ENCODE data around the gene KLRC1. TPM values are rescaled to one million over a fixed set of nuclear protein-coding genes. Genes with fewer than 3 reads are reported as not detected.
"Not testable (repeated sequence)": the region's sequence is repeated elsewhere in the genome, so short reads cannot be mapped to it uniquely, and the experiment has no call there.

KLRC1 gene
- polyA plus RNA-seq, 12 donors = 0.21 to 1.1 (median 0.51) TPM; not detected in 2

DNA sequence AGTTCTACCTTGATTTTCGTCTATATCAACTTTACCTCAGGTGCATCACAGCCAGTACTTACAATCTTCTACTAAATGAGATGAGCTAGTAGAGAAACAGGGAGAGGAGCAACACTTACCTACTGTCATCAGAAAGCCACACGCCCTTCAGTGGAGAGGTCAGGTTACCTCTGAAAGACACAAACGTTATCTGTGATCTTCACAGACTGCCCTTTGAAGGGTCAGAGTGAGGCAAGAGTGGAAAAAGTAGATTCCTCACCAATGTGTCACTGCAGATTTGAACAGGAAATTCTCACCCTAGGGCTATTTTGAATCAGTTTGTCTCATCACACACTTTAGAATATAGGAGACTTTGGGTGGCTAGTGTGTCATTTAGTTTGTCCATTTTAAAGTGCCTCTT, 31.0 kb downstream of the KLRC1 start:
- DNase-seq = not testable (repeated sequence)

DNA sequence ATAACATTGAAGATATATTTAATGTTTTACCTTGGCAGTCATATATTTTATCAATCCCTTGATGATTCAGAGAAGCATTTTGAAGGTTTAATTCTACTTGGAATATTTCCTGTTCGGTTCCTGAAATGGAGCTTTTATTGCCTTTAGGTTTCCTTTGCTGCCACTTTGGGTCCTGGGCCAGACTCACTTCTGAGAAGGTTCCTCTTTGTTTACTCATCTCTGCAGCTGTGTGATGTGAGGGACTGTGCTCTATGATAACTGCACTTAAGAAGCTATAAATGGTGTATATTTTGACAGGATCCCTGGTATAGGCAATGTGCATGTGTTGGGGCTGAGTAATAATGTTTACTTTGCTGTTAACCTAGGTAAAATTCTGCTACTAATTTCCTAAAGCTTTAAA, 32.8 kb downstream of the KLRC1 start, which contains the start of gene KLRC3:
Gene KLRC3 (minus strand): TSS at position 262 of the 400 bp plus-strand sequence. CDS start 45 bp downstream, at position 217.
- DNase-seq = not testable (repeated sequence)

DNA sequence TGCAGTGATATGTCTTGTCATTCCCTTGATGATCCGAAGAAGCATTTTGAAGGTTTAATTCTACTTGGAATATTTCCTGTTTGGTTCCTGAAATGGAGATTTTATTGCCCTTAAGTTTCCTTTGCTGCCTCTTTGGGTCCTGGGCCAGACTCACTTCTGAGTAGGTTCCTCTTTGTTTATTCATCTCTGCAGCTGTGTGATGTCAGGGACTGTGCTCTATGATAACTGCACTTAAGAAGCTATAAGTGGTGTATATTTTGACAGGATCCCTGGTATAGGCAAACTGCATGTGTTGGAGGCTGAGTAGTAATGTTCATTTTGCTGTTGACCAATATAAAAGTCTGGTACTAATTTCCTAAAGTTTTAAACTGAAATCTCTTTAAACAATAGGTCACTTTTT, 43.8 kb downstream of the KLRC1 start, which contains the start of gene KLRC4:
Gene KLRC4 (minus strand): TSS at position 366 of the 400 bp plus-strand sequence. CDS start 182 bp downstream, at position 184.
- DNase-seq = no peak

DNA sequence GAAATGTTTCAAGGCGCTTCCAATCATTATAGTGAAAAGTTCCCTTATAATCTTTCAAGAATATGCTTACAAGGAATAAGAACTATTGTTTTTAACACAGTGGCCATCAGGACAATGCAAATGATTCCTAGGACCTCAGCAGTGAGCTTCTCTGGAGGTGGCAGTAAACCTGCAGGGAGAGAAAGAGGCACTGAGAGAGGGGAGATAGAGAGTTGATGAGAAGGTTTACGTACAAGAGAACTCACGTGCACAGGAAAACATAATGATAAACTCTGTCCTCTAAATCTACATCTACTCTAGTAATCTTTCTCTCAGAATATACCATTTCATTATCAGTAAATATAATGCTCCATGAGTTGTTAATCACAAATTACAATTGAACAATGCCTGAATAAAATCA, 44.3 kb downstream of the KLRC1 start:
- no peak for DNase-seq

DNA sequence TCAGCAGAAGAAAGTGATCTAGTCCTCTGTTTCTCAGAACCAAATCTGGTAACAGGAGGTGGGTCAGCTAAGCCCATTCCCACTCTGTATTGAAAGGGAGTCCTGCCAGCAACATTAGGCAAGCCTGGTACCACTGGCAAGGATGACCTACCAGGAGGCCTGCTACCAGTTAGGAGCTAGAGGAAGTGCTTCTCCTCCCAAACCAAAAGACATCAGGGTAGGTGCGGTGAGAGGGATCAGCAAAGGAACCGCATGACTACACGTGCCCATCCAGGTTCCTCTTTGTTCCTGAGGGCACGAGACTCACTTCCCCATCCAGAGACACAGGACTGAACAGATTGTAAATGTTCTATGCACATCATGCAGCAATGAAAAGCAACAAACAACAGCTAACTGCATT, 46.5 kb downstream of the KLRC1 start:
- DNase-seq = no peak

DNA sequence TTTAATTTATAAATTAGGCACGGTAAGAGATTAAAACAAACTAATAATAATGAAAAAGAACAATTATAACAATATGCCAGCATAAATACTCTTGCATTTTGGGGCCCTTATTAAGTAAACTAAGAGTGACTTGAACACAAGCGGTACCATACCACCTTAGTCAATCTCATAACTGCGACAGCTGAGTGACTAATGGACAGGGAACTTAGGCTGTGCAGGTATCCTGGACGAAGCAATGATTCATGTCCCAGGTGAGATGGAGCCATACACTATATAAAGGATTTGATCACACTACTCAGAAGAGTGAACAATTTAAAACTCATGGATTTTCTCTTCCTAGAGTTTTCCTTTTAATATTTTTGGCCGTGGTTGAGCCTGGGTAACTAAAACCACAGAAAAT, 47.9 kb downstream of the KLRC1 start:
- DNase-seq = no peak

DNA sequence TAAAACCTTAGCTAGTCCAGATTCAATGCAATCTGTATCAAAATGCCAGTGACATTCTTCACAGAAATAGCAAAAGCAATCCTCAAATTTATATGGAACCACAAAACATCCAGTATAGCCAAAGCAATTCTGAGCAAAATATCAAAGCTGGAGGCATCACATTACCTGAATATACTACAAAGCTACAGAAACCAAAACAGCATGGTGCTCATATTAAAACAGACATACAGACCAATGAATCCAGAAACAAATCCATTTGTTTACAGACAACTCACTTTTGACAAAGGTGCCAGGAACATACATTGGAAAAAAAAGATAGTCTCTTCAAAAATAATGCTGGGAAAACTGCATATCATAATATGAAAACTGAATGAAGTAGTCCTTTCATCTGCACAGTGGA, 48.4 kb downstream of the KLRC1 start:
- DNase-seq = no peak

DNA sequence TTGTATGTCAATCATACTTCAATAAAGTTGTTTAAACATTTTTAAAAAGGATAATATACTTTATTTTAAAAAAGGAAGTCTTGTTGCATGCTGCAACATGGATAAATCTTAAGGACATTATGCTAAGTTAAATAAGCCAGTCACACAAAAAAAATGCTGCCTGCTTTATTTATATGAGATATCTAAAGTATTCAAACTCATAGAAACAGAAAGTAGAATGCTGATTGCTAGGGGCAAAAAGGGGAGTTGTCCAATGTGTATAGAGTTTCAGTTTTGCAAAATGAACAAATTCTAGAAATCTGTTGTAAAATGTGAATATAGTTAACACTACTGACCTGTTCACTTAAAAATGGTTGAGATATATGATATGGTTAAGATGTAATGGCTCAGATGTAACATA, 52.3 kb downstream of the KLRC1 start:
- DNase-seq = no peak

DNA sequence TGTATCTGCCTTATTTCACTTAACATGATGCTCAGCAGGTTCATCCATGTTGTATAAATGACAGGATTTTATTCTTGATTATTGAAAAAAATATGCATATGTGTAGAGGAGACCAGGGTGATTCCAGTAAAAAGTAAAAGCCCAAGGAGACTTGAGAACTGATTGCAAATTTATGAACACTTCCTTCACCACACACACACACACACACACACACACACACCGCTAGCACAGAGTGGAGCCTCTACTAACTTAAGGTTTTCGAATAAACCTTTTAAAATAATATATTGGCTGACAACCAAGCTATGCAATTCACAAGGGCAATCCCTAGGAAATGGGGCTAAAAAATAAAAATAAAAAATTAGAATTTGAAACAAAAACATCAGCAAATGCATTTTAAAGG, 55.0 kb downstream of the KLRC1 start:
- no peak for DNase-seq

DNA sequence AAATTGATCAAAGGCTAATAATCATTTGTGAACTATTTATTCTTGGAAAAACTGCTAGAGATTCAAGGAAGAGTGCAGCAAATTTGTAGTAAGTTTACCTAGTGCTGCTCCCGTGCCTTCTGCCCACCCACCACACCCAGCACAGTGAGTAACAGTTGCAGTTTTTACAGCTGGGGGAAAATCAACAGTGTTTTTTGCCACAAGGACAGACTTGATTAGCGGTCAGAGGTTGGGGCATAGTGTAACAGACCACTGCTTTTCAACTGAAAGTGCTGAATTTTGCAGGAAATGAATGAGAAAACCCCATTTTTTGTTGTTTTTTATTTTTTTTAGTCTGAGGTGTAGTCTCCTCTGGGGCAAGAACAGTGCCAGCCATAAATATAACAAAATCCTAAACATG, 55.9 kb downstream of the KLRC1 start:
- DNase-seq = no peak

DNA sequence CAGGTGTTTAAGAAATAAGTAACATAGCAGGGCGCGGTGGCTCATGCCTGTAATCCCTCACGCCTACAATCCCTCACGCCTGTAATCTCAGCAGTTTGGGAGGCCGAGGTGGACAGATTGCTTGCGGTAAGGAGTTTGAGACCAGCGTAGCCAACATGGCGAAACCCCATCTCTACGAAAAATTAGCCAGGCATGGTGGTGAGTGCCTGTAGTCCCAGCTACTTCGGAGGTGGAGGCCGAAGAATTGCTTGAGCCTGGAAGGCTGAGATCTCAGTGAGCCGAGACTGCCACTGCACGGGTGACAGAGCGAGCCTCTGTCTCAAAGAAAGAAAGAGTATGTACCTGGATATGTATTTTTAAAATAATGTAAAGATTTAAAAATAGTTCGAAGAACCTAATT, 57.0 kb downstream of the KLRC1 start:
- DNase-seq = not testable (repeated sequence)

Other genes starting within 250 kb of the KLRC1 start
- gene GABARAPL1, start 240.5 kb downstream of the KLRC1 start, polyA plus RNA-seq (ENCODE audit: insufficient read length in 12 of 12) = 10 to 100 TPM in 11 of 12 donors, not detected in 1; 21.2 to 63.3 (median 25.2) TPM
- gene KLRD1, start 145.5 kb downstream of the KLRC1 start, polyA plus RNA-seq (ENCODE audit: insufficient read length in 12 of 12) = 1 to 10 TPM in 3 of 12 donors, under 1 TPM in 7, not detected in 2; 0.16 to 1.6 (median 0.72) TPM
- gene KLRK1, start 63.3 kb downstream of the KLRC1 start, polyA plus RNA-seq (ENCODE audit: insufficient read length in 12 of 12) = 1 to 10 TPM in 3 of 12 donors, under 1 TPM in 7, not detected in 2; 0.15 to 2.6 (median 0.61) TPM
- gene KLRC4, start 43.6 kb downstream of the KLRC1 start, polyA plus RNA-seq (ENCODE audit: insufficient read length in 12 of 12) = under 1 TPM in 5 of 12 donors, not detected in 7; 0.22 to 0.64 (median 0.32) TPM
- under 1 TPM in 5 of 12 donors, not detected in 7; 0.26 to 0.73 (median 0.39) TPM for gene KLRC3, start 32.8 kb downstream of the KLRC1 start, polyA plus RNA-seq (ENCODE audit: insufficient read length in 12 of 12)
- gene KLRC2, start 17.4 kb downstream of the KLRC1 start, polyA plus RNA-seq (ENCODE audit: insufficient read length in 12 of 12) = under 1 TPM in 5 of 12 donors, not detected in 7; 0.20 to 0.67 (median 0.58) TPM
- gene EIF2S3B, start 52.5 kb upstream of the KLRC1 start, polyA plus RNA-seq (ENCODE audit: insufficient read length in 12 of 12) = 10 to 100 TPM in 1 of 12 donors, 1 to 10 TPM in 5, under 1 TPM in 5, not detected in 1; 0.40 to 19.9 (median 1.1) TPM
- 10 to 100 TPM in 10 of 12 donors, not detected in 2; 19.7 to 37.6 (median 31.7) TPM for gene MAGOHB, start 160.2 kb upstream of the KLRC1 start, polyA plus RNA-seq (ENCODE audit: insufficient read length in 12 of 12)
- gene STYK1, start 220.7 kb upstream of the KLRC1 start, polyA plus RNA-seq (ENCODE audit: insufficient read length in 12 of 12) = under 1 TPM in 5 of 12 donors, not detected in 7; 0.08 to 0.65 (median 0.23) TPM

Data from muscle of arm (tissue), 12 donors.